IMR-90 (cell line): ENCODE results near the gene STK10. TPM values are rescaled to one million over a fixed set of nuclear protein-coding genes. Genes with fewer than 3 reads are reported as not detected.

Experiments
- ATAC-seq: fragments of 200-7000 bp; cut with Tn5 transposase; 2 replicates; pipeline ENCODE4 v1.9.1; 2020; ENCODE audit warnings: low read depth, mild to moderate bottlenecking, moderate library complexity
- BruUV-seq: library from RNA; stranded (reverse); fragments of 400-500 nt; replicated peaks from 2 replicates; lab custom pipeline; 2021; lab: Mats Ljungman, UMichigan
- CTCF ChIA-PET: fragments of 300-600 bp; formaldehyde crosslinking; extraction: SDS; loops from one replicate; lab custom pipeline; 2021; ENCODE audit warnings: antibody characterized with exemption; lab: Yijun Ruan, JAX
- POLR2A ChIA-PET: fragments of 300-600 bp; sonication (Branson Sonifier 250); formaldehyde crosslinking; loops from one replicate; lab custom pipeline; 2022; ENCODE audit warnings: antibody characterized with exemption; ENCODE audit not compliant: unreplicated experiment; lab: Charles Lee
- DNase-seq: peaks from one replicate; pipeline ENCODE4 v3.0.0; 2013
- H2AFZ ChIP-seq: replicated peaks from 2 replicates; pipeline ENCODE3; 2013; ENCODE audit warnings: low read length, mild to moderate bottlenecking; ENCODE audit not compliant: poor library complexity
- H2AK5ac ChIP-seq: 2 replicates; pipeline ENCODE4 v1.6.1; 2013; ENCODE audit warnings: low read depth, low read length, inconsistent platforms
- H2AK9ac ChIP-seq: replicated peaks from 2 replicates; pipeline ENCODE3; 2013; ENCODE audit warnings: mild to moderate bottlenecking, low read depth, low read length, moderate library complexity; ENCODE audit not compliant: poor library complexity
- H2BK120ac ChIP-seq: 2 replicates; pipeline ENCODE4 v1.6.1; 2013; ENCODE audit warnings: low read depth, low read length, inconsistent platforms
- H2BK15ac ChIP-seq: 3 replicates; pipeline ENCODE4 v1.6.1; 2013; ENCODE audit warnings: low read depth, low read length, inconsistent platforms
- H2BK20ac ChIP-seq: 2 replicates; pipeline ENCODE4 v1.6.1; 2013; ENCODE audit warnings: low read depth, mild to moderate bottlenecking, inconsistent platforms, low read length, moderate library complexity
- H2BK5ac ChIP-seq: 2 replicates; pipeline ENCODE4 v1.6.1; 2013; ENCODE audit warnings: mild to moderate bottlenecking, low read depth, low read length, inconsistent platforms; ENCODE audit not compliant: poor library complexity, severe bottlenecking
- H3K14ac ChIP-seq: replicated peaks from 2 replicates; pipeline ENCODE4 v1.6.1; 2013; ENCODE audit warnings: low read depth, low read length, inconsistent platforms
- H3K18ac ChIP-seq: 2 replicates; pipeline ENCODE4 v1.6.1; 2013; ENCODE audit warnings: low read depth, low read length, control low read depth
- H3K23ac ChIP-seq: 2 replicates; pipeline ENCODE4 v1.6.1; 2013; ENCODE audit warnings: low read depth, low read length, inconsistent platforms
- H3K27ac ChIP-seq: 2 replicates; pipeline ENCODE4 v1.5.1; 2013; ENCODE audit warnings: mild to moderate bottlenecking, control low read depth, low read length; ENCODE audit not compliant: insufficient read depth
- H3K27me3 ChIP-seq: 2 replicates; pipeline ENCODE4 v1.6.1; 2013; ENCODE audit warnings: low read length; ENCODE audit not compliant: control insufficient read depth, insufficient read depth
- H3K36me3 ChIP-seq: 2 replicates; pipeline ENCODE4 v1.6.1; 2013; ENCODE audit warnings: low read length, mixed read lengths; ENCODE audit not compliant: control insufficient read depth, insufficient read depth
- H3K4ac ChIP-seq: 2 replicates; pipeline ENCODE4 v1.6.1; 2013; ENCODE audit warnings: low read depth, low read length, inconsistent platforms
- H3K4me1 ChIP-seq: 2 replicates; pipeline ENCODE4 v1.6.1; 2013; ENCODE audit warnings: low read length, mixed read lengths; ENCODE audit not compliant: control insufficient read depth, insufficient read depth
- H3K4me2 ChIP-seq: 2 replicates; pipeline ENCODE4 v1.6.1; 2013; ENCODE audit warnings: low read depth, mild to moderate bottlenecking, control low read depth, low read length, moderate library complexity
- H3K4me3 ChIP-seq: 2 replicates; pipeline ENCODE4 v1.5.1; 2013; ENCODE audit warnings: low read depth, mild to moderate bottlenecking, control low read depth, low read length, moderate library complexity; ENCODE audit not compliant: insufficient read depth
- H3K56ac ChIP-seq: 2 replicates; pipeline ENCODE4 v1.6.1; 2013; ENCODE audit warnings: low read length, inconsistent platforms; ENCODE audit not compliant: insufficient read depth; ENCODE audit errors: extremely low read depth
- H3K79me1 ChIP-seq, 2 experiments: 2 replicates each; pipeline ENCODE4 v1.6.1; 2013; ENCODE audit warnings: low read length in 2 of 2, inconsistent platforms in 1 of 2, low read depth in 1 of 2
- H3K9ac ChIP-seq: 2 replicates; pipeline ENCODE4 v1.6.1; 2013; ENCODE audit warnings: low read depth, low read length, control low read depth
- H3K9me1 ChIP-seq: 2 replicates; pipeline ENCODE4 v1.6.1; 2013; ENCODE audit warnings: low read length, inconsistent platforms; ENCODE audit not compliant: insufficient read depth
- H3K9me3 ChIP-seq: 2 replicates; pipeline ENCODE4 v1.6.1; 2013; ENCODE audit warnings: low read length; ENCODE audit not compliant: control insufficient read depth, insufficient read depth
- H4K20me1 ChIP-seq: 2 replicates; pipeline ENCODE4 v1.6.1; 2013; ENCODE audit warnings: low read length, inconsistent platforms; ENCODE audit not compliant: insufficient read depth
- H4K5ac ChIP-seq: 2 replicates; pipeline ENCODE4 v1.6.1; 2013; ENCODE audit warnings: mild to moderate bottlenecking, low read depth, low read length, control low read depth
- H4K8ac ChIP-seq, 2 experiments: 2 replicates each; pipeline ENCODE4 v1.6.1; 2013; ENCODE audit warnings: low read depth in 2 of 2, low read length in 2 of 2, control low read depth in 1 of 2, inconsistent platforms in 1 of 2
- H4K91ac ChIP-seq: 2 replicates; pipeline ENCODE4 v1.6.1; 2013; ENCODE audit warnings: low read depth, low read length, inconsistent platforms; ENCODE audit not compliant: insufficient read depth
- BHLHE40 ChIP-seq: fragments of 150-350 bp; IDR thresholded peaks from 2 replicates; pipeline ENCODE4 v1.6.1; 2016; ENCODE audit warnings: mild to moderate bottlenecking, low read depth, low read length
- CHD1 ChIP-seq: IDR thresholded peaks from 2 replicates; pipeline ENCODE4 v1.6.1; 2012; ENCODE audit warnings: low read depth, low read length, improper control_type of control experiment
- CTCF ChIP-seq: conservative IDR thresholded peaks from 2 replicates; pipeline ENCODE4 v1.5.1; 2012; ENCODE audit warnings: mild to moderate bottlenecking, low read depth, low read length, improper control_type of control experiment
- ELK1 ChIP-seq: fragments of 150-350 bp; IDR thresholded peaks from 2 replicates; pipeline ENCODE4 v1.6.1; 2016; ENCODE audit warnings: low read depth, mild to moderate bottlenecking, low read length, moderate library complexity, borderline replicate concordance
- FOS ChIP-seq: fragments of 150-350 bp; IDR thresholded peaks from 2 replicates; pipeline ENCODE4 v1.6.1; 2016; ENCODE audit warnings: low read depth, low read length
- MAFK ChIP-seq: IDR thresholded peaks from 2 replicates; pipeline ENCODE4 v1.6.1; 2012; ENCODE audit warnings: low read depth, low read length, improper control_type of control experiment
- MAZ ChIP-seq: IDR thresholded peaks from 2 replicates; pipeline ENCODE4 v1.6.1; 2012; ENCODE audit warnings: low read depth, mild to moderate bottlenecking, low read length, improper control_type of control experiment, moderate library complexity, borderline replicate concordance
- MXI1 ChIP-seq: IDR thresholded peaks from 2 replicates; pipeline ENCODE4 v1.6.1; 2012; ENCODE audit warnings: low read depth, mild to moderate bottlenecking, low read length, moderate library complexity, borderline replicate concordance
- NFE2L2 ChIP-seq: fragments of 150-350 bp; IDR thresholded peaks from 2 replicates; pipeline ENCODE4 v1.6.1; 2016; ENCODE audit warnings: low read depth, mild to moderate bottlenecking, low read length
- POLR2A ChIP-seq: IDR thresholded peaks from 2 replicates; pipeline ENCODE4 v1.6.1; 2012; ENCODE audit warnings: mild to moderate bottlenecking, low read depth, low read length
- RAD21 ChIP-seq: IDR thresholded peaks from 2 replicates; pipeline ENCODE4 v1.6.1; 2012; ENCODE audit warnings: low read length, improper control_type of control experiment
- RCOR1 ChIP-seq: IDR thresholded peaks from 2 replicates; pipeline ENCODE4 v1.6.1; 2012; ENCODE audit warnings: mild to moderate bottlenecking, low read length, improper control_type of control experiment; ENCODE audit not compliant: insufficient replicate concordance
- RFX5 ChIP-seq: IDR thresholded peaks from 2 replicates; pipeline ENCODE4 v1.8.0; 2012; ENCODE audit warnings: low read depth, mild to moderate bottlenecking, low read length, moderate library complexity
- WGBS, 2 experiments: methylation state at CpG; one replicate each; pipeline versions ENCODE4 v1.1.5 to v1.1.7; 2013; ENCODE audit warnings: missing lambda C conversion rate in 2 of 2; ENCODE audit not compliant: insufficient read length in 1 of 2; ENCODE audit errors: extremely low coverage in 2 of 2; 5-methylcytosine and 5-hydroxymethylcytosine counted together
- dilution Hi-C: fragments of 300-500 bp; cut with HindIII; formaldehyde crosslinking; loops from one replicate; pipeline ENCODE4 v1.14.3; 2018; ENCODE audit warnings: low sequenced_read_pairs; ENCODE audit not compliant: unreplicated experiment
- in situ Hi-C: fragments of 300-500 bp; cut with MboI; formaldehyde crosslinking; loops from 3 replicates; pipeline ENCODE4 v1.14.3; 2019; ENCODE audit warnings: low sequenced_read_pairs, inconsistent platforms, mixed read lengths
- intact Hi-C: fragments of 100-400 bp; cut with micrococcal nuclease; formaldehyde crosslinking; loops from 2 replicates; pipeline ENCODE4 v1.10.0; 2022
- polyA plus RNA-seq, 3 experiments: library from polyadenylated mRNA; depleted of rRNA; stranded (reverse); fragments of >200 nt; gene quantifications; 2 replicates each; pipeline ENCODE4 v1.2.3, GENCODE V29; 2012; ENCODE audit warnings: low replicate concordance in 1 of 3
- total RNA-seq: library from RNA; depleted of rRNA; stranded (reverse); fragments of >200 nt; gene quantifications from 2 replicates; pipeline ENCODE4 v1.2.3, GENCODE V29; 2012

The STK10 gene
- total and polyA plus RNA-seq, 2 of the 4 experiments (the other 2 are of a cell fraction) = 15.4 to 18.5 TPM

- ATAC-seq = peak; percentile 15; the same call in 1 of the 2 replicates
- H3K9me3 ChIP-seq = no peaks in the 10 kb centered on the region
- H2AFZ ChIP-seq = peak overlapping the region; percentile 52
- no peak for DNase-seq
- H4K8ac ChIP-seq = no peak overlapping the region
- H4K91ac ChIP-seq = no peak overlapping the region
- H3K56ac ChIP-seq = no peak overlapping the region
- peaks cover 72% of the 10 kb centered on the region for H4K20me1 ChIP-seq
- H2BK120ac ChIP-seq = no peak overlapping the region
- no peak overlapping the region for H3K27ac ChIP-seq
- no peak overlapping the region for H3K4me3 ChIP-seq
- peak overlapping the region; percentile 12; the same call in 1 of the 2 replicates for H2AK5ac ChIP-seq
- no peak overlapping the region for H3K4ac ChIP-seq
- H3K14ac ChIP-seq = no peak overlapping the region; the same call in 1 of the 2 replicates
- intact Hi-C loops = no loop called here
- H3K9me1 ChIP-seq = peaks cover 42% of the 10 kb centered on the region
- no peak overlapping the region for H2BK5ac ChIP-seq
- H3K36me3 ChIP-seq = peaks cover 6% of the 10 kb centered on the region; the same call in 1 of the 2 replicates
- peak overlapping the region; percentile 73 for H2AK9ac ChIP-seq
- peaks cover 5% of the 10 kb centered on the region for H3K4me1 ChIP-seq
- no peak overlapping the region for H4K5ac ChIP-seq
- H3K9ac ChIP-seq = no peak overlapping the region
- in situ Hi-C loops = no loop called here
- CTCF ChIA-PET = interaction anchor here (1.9 kb wide), 1 partner anchor 11 kb away, joined by 5 read pairs; no protein-coding TSS in a partner anchor
- WGBS, 2 experiments = no CpG with 5 or more reads among the region's 12 CpGs
- no peaks in the 10 kb centered on the region for H3K27me3 ChIP-seq
- no peak overlapping the region for H2BK15ac ChIP-seq
- POLR2A ChIA-PET = interaction anchor here (0.6 to 0.7 kb wide), 2 partner anchors 9 to 14 kb away, joined by 3 to 5 read pairs; no protein-coding TSS in a partner anchor
- H2BK20ac ChIP-seq = no peak overlapping the region
- no peak overlapping the region for H3K4me2 ChIP-seq
- no TSS peak for BruUV-seq
- TF ChIP-seq CTCF = no peak
- TF ChIP-seq CHD1 = no peak
- TF ChIP-seq RCOR1 = no peak
- no peak for TF ChIP-seq NFE2L2
- TF ChIP-seq POLR2A = no peak
- no peak for TF ChIP-seq FOS
- TF ChIP-seq RAD21 = no peak
- TF ChIP-seq ELK1 = no peak
- no peak for TF ChIP-seq MXI1
- no peak for TF ChIP-seq MAFK
- TF ChIP-seq BHLHE40 = no peak
- no peak for TF ChIP-seq MAZ
- TF ChIP-seq RFX5 = no peak
- peaks cover 45 to 83% of the 10 kb centered on the region in 2 experiments for H3K79me1 ChIP-seq
- dilution Hi-C loops = no loop called here
- H3K23ac ChIP-seq = peak overlapping the region; percentile 54; the same call in 1 of the 2 replicates
- H3K18ac ChIP-seq = no peak overlapping the region
Measured at GRCh38 chr5:172172912-172173563, 15.0 kb downstream of the STK10 start.
